A673 (cell line): ENCODE data around the gene TIRAP. TPM values are rescaled to one million over a fixed set of nuclear protein-coding genes. Genes with fewer than 3 reads are reported as not detected.
"Not testable (repeated sequence)": the region's sequence is repeated elsewhere in the genome, so short reads cannot be mapped to it uniquely, and the experiment has no call there.

Experiments
- BruUV-seq: library from RNA; stranded (reverse); fragments of 400-500 nt; replicated peaks from 2 replicates; lab custom pipeline; 2021; lab: Mats Ljungman, UMichigan
- CTCF ChIA-PET: fragments of 300-600 bp; sonication (Branson Sonifier 250); formaldehyde crosslinking; loops from one replicate; lab custom pipeline; 2022; ENCODE audit warnings: antibody characterized with exemption; lab: Charles Lee
- POLR2A ChIA-PET: fragments of 300-600 bp; sonication (Branson Sonifier 250); formaldehyde crosslinking; loops from one replicate; lab custom pipeline; 2022; ENCODE audit warnings: antibody characterized with exemption; ENCODE audit not compliant: low non-redundant PET; lab: Charles Lee
- DNase-seq: peaks from one replicate; pipeline ENCODE4 v3.0.0-alpha.2; 2015; ENCODE audit warnings: low spot score
- H3K27ac ChIP-seq: fragments of 200-600 bp; sonication (generic); 2 replicates; pipeline ENCODE4 v1.5.1; 2016; ENCODE audit warnings: mixed run types, low read depth, mild to moderate bottlenecking, mixed read lengths, antibody characterized with exemption, low read length; ENCODE audit not compliant: poor library complexity, severe bottlenecking
- H3K27me3 ChIP-seq: fragments of 200-600 bp; sonication (generic); replicated peaks from 2 replicates; pipeline ENCODE4 v1.6.1; 2017; ENCODE audit warnings: mixed run types, low read depth, mild to moderate bottlenecking, mixed read lengths, antibody characterized with exemption, low read length; ENCODE audit not compliant: insufficient read depth, poor library complexity
- H3K36me3 ChIP-seq: fragments of 200-600 bp; sonication (generic); 2 replicates; pipeline ENCODE4 v1.6.1; 2016; ENCODE audit warnings: mixed run types, mild to moderate bottlenecking, mixed read lengths, antibody characterized with exemption, low read length; ENCODE audit not compliant: insufficient read depth, poor library complexity, severe bottlenecking
- H3K4me1 ChIP-seq: fragments of 200-600 bp; sonication (generic); 2 replicates; pipeline ENCODE4 v1.6.1; 2017; ENCODE audit warnings: mixed run types, mild to moderate bottlenecking, mixed read lengths, antibody characterized with exemption, low read length; ENCODE audit not compliant: insufficient read depth, poor library complexity, severe bottlenecking
- H3K4me3 ChIP-seq: fragments of 200-600 bp; sonication (generic); 2 replicates; pipeline ENCODE4 v1.5.1; 2016; ENCODE audit warnings: low read depth, mixed run types, mild to moderate bottlenecking, mixed read lengths, low read length; ENCODE audit not compliant: poor library complexity, severe bottlenecking
- H3K9me3 ChIP-seq: fragments of 200-600 bp; sonication (generic); 2 replicates; pipeline ENCODE4 v1.6.1; 2016; ENCODE audit warnings: mixed run types, low read depth, mild to moderate bottlenecking, mixed read lengths, antibody characterized with exemption, low read length; ENCODE audit not compliant: poor library complexity, severe bottlenecking
- CTCF ChIP-seq: fragments of 300-800, 200-600 bp; sonication (generic); conservative IDR thresholded peaks from 2 replicates; pipeline ENCODE4 v1.5.1; 2017; ENCODE audit warnings: low read depth, mild to moderate bottlenecking, antibody characterized with exemption, low read length, moderate library complexity, mixed read lengths
- EZH2 ChIP-seq: fragments of 200-600 bp; sonication (generic); IDR thresholded peaks from 2 replicates; pipeline ENCODE4 v1.6.1; 2017; ENCODE audit warnings: borderline replicate concordance, low read depth, mild to moderate bottlenecking, mixed read lengths, antibody characterized with exemption, low read length; ENCODE audit not compliant: poor library complexity, severe bottlenecking
- intact Hi-C: fragments of 100-400 bp; cut with micrococcal nuclease; formaldehyde crosslinking; loops from one replicate; pipeline ENCODE4 v1.10.0; 2022; ENCODE audit not compliant: unreplicated experiment
- total RNA-seq: library from RNA; stranded (reverse); gene quantifications from 2 replicates; pipeline ENCODE4 v1.2.3, GENCODE V29; 2021

The TIRAP gene
- total RNA-seq, 1 experiment from 2014 or later: 11.3 TPM

GRCh38 chr11:126253265-126253664 is 29.6 kb upstream of the TIRAP start:
- intact Hi-C loops: no loop called here

GRCh38 chr11:126254819-126255218 is 28.1 kb upstream of the TIRAP start:
- ChIA-PET POLR2A (no interaction called here), CTCF (no interaction called here)
- Histone ChIP-seq H3K36me3 (peaks cover 8% of the 10 kb centered on the region), H3K27me3 (no peaks in the 10 kb centered on the region), H3K27ac (no peak overlapping the region), H3K9me3 (no peaks in the 10 kb centered on the region), H3K4me3 (no peak overlapping the region), H3K4me1 (no peaks in the 10 kb centered on the region)
- intact Hi-C loops: no loop called here
- TF ChIP-seq EZH2 (no peak), CTCF (no peak)
- no peak for DNase-seq
- BruUV-seq: no TSS peak

More at GRCh38 chr11:126253265-126253664, 29.6 kb upstream of the TIRAP start:
- Histone ChIP-seq H3K9me3 (no peaks in the 10 kb centered on the region), H3K27me3 (no peaks in the 10 kb centered on the region), H3K36me3 (peaks cover 8% of the 10 kb centered on the region), H3K4me1 (no peaks in the 10 kb centered on the region), H3K27ac (no peak overlapping the region), H3K4me3 (no peak overlapping the region)
- ChIA-PET POLR2A (no interaction called here), CTCF (no interaction called here)
- no TSS peak for BruUV-seq
- DNase-seq: no peak
- TF ChIP-seq EZH2: no peak
- TF ChIP-seq CTCF: no peak

GRCh38 chr11:126255507-126255906 is 27.4 kb upstream of the TIRAP start:
- H3K27me3 ChIP-seq, DNase-seq, intact Hi-C loops, POLR2A ChIA-PET, CTCF ChIA-PET, H3K27ac ChIP-seq, H3K36me3 ChIP-seq, H3K4me3 ChIP-seq, H3K4me1 ChIP-seq, H3K9me3 ChIP-seq, BruUV-seq: not testable (repeated sequence)

GRCh38 chr11:126256216-126256615 is 26.7 kb upstream of the TIRAP start:
- Histone ChIP-seq H3K27me3 (no peaks in the 10 kb centered on the region), H3K27ac (no peak overlapping the region), H3K4me3 (no peak overlapping the region), H3K9me3 (no peaks in the 10 kb centered on the region), H3K36me3 (peaks cover 9% of the 10 kb centered on the region), H3K4me1 (no peaks in the 10 kb centered on the region)
- BruUV-seq: no TSS peak
- ChIA-PET POLR2A (no interaction called here), CTCF (no interaction called here)
- intact Hi-C loops: no loop called here
- no peak for TF ChIP-seq EZH2
- no peak for TF ChIP-seq CTCF
- no peak for DNase-seq
